ENCODE measurements around the gene DNAJC1. TPM values are rescaled to one million over a fixed set of nuclear protein-coding genes. Genes with fewer than 3 reads are reported as not detected.
A peak's percentile ranks its signal among the peaks of the same experiment; 100 is the strongest.

DNAJC1 gene
- total RNA-seq, 1 experiment from 2014 or later, result 13.2 TPM

DNA sequence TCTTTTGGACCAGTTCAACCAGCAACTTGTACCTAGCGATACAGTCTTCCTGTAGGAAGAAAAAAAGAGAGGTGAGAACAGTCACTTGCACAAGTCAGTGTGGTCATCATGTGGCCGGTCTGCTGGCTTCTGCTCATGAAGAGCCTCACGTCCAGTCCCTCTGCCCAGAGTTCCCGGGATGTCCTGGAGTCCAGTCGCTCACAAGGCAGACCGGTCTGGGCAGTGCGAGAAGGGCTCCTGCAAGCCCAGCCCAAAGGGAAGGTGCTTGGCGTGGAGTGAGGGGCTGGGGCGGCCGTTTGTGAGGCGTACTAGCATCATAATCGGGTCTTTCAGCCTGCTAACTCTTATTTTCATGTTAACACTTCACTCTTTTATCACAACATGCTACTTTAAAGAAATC is 246.8 kb downstream of the DNAJC1 start:
- H3K27ac Mint-ChIP-seq, result peak overlapping the region; percentile 63; the same call in 1 of the 2 replicates
- ChIA-PET POLR2A (no interaction called here), CTCF (interaction anchor here (0.8 to 1.2 kb wide), 4 partner anchors 25 to 261 kb away, joined by 3 to 9 read pairs (median 4); no protein-coding TSS in a partner anchor)
- H3K9me3 Mint-ChIP-seq, result no peaks in the 10 kb centered on the region
- no peak overlapping the region for H3K4me3 Mint-ChIP-seq
- peaks cover 66% of the 10 kb centered on the region for H3K4me1 Mint-ChIP-seq
- TF ChIP-seq, protein P1, sequence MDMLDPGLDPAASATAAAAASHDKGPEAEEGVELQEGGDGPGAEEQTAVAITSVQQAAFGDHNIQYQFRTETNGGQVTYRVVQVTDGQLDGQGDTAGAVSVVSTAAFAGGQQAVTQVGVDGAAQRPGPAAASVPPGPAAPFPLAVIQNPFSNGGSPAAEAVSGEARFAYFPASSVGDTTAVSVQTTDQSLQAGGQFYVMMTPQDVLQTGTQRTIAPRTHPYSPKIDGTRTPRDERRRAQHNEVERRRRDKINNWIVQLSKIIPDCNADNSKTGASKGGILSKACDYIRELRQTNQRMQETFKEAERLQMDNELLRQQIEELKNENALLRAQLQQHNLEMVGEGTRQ (CRISPR knock-in tag; IDR thresholded peaks at IDR 0.05), result no peak
- no peak for TF ChIP-seq ZNF425 (CRISPR knock-in tag; conservative IDR thresholded peaks at IDR 0.05)
- TF ChIP-seq ELF4 (CRISPR knock-in tag; IDR thresholded peaks at IDR 0.05; ENCODE audit: low read depth), result no peak
- TF ChIP-seq, protein P2, sequence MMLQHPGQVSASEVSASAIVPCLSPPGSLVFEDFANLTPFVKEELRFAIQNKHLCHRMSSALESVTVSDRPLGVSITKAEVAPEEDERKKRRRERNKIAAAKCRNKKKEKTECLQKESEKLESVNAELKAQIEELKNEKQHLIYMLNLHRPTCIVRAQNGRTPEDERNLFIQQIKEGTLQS (CRISPR knock-in tag; conservative IDR thresholded peaks at IDR 0.05), result no peak
- no peak for TF ChIP-seq ZNF232 (CRISPR knock-in tag; IDR thresholded peaks at IDR 0.05)
- no peak for TF ChIP-seq SMAD4 (CRISPR knock-in tag; IDR thresholded peaks at IDR 0.05)
- no peak for TF ChIP-seq CREB1 (CRISPR knock-in tag; IDR thresholded peaks at IDR 0.05)
- TF ChIP-seq, protein P3, sequence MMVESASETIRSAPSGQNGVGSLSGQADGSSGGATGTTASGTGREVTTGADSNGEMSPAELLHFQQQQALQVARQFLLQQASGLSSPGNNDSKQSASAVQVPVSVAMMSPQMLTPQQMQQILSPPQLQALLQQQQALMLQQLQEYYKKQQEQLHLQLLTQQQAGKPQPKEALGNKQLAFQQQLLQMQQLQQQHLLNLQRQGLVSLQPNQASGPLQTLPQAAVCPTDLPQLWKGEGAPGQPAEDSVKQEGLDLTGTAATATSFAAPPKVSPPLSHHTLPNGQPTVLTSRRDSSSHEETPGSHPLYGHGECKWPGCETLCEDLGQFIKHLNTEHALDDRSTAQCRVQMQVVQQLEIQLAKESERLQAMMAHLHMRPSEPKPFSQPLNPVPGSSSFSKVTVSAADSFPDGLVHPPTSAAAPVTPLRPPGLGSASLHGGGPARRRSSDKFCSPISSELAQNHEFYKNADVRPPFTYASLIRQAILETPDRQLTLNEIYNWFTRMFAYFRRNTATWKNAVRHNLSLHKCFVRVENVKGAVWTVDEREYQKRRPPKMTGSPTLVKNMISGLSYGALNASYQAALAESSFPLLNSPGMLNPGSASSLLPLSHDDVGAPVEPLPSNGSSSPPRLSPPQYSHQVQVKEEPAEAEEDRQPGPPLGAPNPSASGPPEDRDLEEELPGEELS (CRISPR knock-in tag; IDR thresholded peaks at IDR 0.05), result no peak
- TF ChIP-seq CBFB (CRISPR knock-in tag; IDR thresholded peaks at IDR 0.05; ENCODE audit: low read depth), result no peak
- TF ChIP-seq ZNF263 (CRISPR knock-in tag; IDR thresholded peaks at IDR 0.05; ENCODE audit: low read depth), result no peak
- TF ChIP-seq MXD4 (CRISPR knock-in tag; IDR thresholded peaks at IDR 0.05; ENCODE audit: borderline replicate concordance), result no peak
- no peak for TF ChIP-seq OVOL2 (CRISPR knock-in tag; IDR thresholded peaks at IDR 0.05; ENCODE audit: borderline replicate concordance)
- TF ChIP-seq NFYB (CRISPR knock-in tag; conservative IDR thresholded peaks at IDR 0.05; ENCODE audit: low read depth), result no peak
- TF ChIP-seq, protein P4, sequence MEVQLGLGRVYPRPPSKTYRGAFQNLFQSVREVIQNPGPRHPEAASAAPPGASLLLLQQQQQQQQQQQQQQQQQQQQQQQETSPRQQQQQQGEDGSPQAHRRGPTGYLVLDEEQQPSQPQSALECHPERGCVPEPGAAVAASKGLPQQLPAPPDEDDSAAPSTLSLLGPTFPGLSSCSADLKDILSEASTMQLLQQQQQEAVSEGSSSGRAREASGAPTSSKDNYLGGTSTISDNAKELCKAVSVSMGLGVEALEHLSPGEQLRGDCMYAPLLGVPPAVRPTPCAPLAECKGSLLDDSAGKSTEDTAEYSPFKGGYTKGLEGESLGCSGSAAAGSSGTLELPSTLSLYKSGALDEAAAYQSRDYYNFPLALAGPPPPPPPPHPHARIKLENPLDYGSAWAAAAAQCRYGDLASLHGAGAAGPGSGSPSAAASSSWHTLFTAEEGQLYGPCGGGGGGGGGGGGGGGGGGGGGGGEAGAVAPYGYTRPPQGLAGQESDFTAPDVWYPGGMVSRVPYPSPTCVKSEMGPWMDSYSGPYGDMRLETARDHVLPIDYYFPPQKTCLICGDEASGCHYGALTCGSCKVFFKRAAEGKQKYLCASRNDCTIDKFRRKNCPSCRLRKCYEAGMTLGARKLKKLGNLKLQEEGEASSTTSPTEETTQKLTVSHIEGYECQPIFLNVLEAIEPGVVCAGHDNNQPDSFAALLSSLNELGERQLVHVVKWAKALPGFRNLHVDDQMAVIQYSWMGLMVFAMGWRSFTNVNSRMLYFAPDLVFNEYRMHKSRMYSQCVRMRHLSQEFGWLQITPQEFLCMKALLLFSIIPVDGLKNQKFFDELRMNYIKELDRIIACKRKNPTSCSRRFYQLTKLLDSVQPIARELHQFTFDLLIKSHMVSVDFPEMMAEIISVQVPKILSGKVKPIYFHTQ (CRISPR knock-in tag; IDR thresholded peaks at IDR 0.05), result no peak
- TF ChIP-seq ATF6 (CRISPR knock-in tag; IDR thresholded peaks at IDR 0.05), result no peak
- TF ChIP-seq AFF4 (CRISPR knock-in tag; IDR thresholded peaks at IDR 0.05; ENCODE audit: borderline replicate concordance), result no peak
- TF ChIP-seq SMAD3 (CRISPR knock-in tag; IDR thresholded peaks at IDR 0.05; ENCODE audit: borderline replicate concordance), result no peak
- no peaks in the 10 kb centered on the region for H3K36me3 Mint-ChIP-seq
- ATAC-seq (peak; percentile 8), DNase-seq (ENCODE audit: low spot score) (no peak)
- H3K27me3 Mint-ChIP-seq (ENCODE audit: low read depth), result no peaks in the 10 kb centered on the region

Measured in WTC11 (cell line).